ENCODE data around the gene KCTD21. TPM values are rescaled to one million over a fixed set of nuclear protein-coding genes. Genes with fewer than 3 reads are reported as not detected.

Gene KCTD21
- total and polyA plus RNA-seq, 2 donors (not counting 1 experiment from before 2014, with no cell fraction given), result 4.3 to 8.0 TPM

DNA sequence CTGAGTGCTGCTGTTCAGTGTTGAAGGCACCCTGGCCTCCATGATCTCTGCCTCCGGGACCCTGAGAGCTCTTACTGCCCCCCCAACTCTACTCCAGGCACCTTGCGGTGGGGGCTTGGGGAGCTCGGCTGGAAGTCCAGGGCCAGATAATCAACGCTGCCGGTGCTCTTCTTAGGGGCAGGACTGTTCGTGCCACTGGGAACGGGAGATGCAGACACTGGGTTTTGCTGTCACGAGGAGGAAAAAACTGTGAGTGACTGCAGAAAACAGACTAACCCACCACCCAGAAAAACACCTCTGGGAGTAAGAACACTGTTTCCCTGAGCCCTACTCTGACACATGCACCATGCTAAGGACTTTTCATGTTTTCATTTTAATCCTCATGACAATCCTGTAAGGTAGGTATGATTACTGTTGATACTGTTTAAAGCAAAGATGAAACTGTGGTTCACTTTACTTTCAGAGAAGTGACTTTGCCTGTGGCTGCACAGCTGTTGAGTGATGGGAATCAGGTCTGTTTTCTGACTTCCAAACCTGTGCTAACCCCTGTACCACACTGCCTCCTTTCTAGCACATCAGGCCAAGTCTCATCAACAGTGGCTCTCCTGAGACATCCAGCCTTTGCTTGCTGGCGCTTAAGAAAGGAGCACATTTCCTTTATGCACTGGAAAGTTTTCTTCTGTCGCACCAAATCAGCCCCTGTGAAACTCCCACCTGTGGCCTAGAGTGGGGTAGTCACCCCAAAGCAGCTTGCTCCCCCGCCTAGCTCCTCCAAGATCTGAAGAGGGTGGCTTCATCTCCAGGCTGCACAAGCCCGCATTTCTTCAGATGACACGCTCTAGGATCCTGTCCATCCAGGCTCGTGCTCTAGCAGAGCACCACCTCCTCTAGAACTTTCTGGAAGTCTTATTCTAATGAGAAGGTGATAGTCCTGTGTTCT lies 32.1 kb upstream of the KCTD21 start:
- H3K36me3 ChIP-seq (replicated peaks in 1 of 2; ENCODE audit: control extremely low read depth in 1 of 2, control insufficient read depth in 1 of 2, extremely low read depth in 1 of 2, insufficient read depth in 2 of 2, low read length in 1 of 2), result peaks cover 3 to 44% of the 10 kb centered on the region in 2 experiments
- Mint-ChIP-seq H3K9me3 (ENCODE audit: insufficient read depth) (no peaks in the 10 kb centered on the region), H3K27ac (no peak overlapping the region), H3K4me3 (no peak overlapping the region), H3K4me1 (peaks cover 30% of the 10 kb centered on the region), H3K27me3 (no peaks in the 10 kb centered on the region)
- CTCF ChIA-PET, result interaction anchor here (1.3 to 1.9 kb wide), 2 partner anchors 7 to 344 kb away, joined by 3 to 6 read pairs; no protein-coding TSS in a partner anchor
- no peak for TF ChIP-seq EZH2 (IDR thresholded peaks at IDR 0.05; ENCODE audit: borderline replicate concordance, insufficient read depth, low read depth, low read length, poor library complexity, severe bottlenecking)
- TF ChIP-seq, protein P1, sequence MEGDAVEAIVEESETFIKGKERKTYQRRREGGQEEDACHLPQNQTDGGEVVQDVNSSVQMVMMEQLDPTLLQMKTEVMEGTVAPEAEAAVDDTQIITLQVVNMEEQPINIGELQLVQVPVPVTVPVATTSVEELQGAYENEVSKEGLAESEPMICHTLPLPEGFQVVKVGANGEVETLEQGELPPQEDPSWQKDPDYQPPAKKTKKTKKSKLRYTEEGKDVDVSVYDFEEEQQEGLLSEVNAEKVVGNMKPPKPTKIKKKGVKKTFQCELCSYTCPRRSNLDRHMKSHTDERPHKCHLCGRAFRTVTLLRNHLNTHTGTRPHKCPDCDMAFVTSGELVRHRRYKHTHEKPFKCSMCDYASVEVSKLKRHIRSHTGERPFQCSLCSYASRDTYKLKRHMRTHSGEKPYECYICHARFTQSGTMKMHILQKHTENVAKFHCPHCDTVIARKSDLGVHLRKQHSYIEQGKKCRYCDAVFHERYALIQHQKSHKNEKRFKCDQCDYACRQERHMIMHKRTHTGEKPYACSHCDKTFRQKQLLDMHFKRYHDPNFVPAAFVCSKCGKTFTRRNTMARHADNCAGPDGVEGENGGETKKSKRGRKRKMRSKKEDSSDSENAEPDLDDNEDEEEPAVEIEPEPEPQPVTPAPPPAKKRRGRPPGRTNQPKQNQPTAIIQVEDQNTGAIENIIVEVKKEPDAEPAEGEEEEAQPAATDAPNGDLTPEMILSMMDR (IDR thresholded peaks at IDR 0.05), result no peak
- H3K27ac ChIP-seq (ENCODE audit: low read length in 2 of 2), result no peak overlapping the region
- intact Hi-C loops (cut with micrococcal nuclease), result no loop called here
- no peaks in the 10 kb centered on the region for H3K9me3 ChIP-seq (ENCODE audit: control extremely low read depth in 1 of 3, control insufficient read depth in 2 of 3, insufficient read depth in 1 of 3, low read length in 2 of 3)
- no peaks in the 10 kb centered on the region for H3K79me2 ChIP-seq (ENCODE audit: control insufficient read depth, insufficient read depth, low read length)
- H3K9ac ChIP-seq (ENCODE audit: low read length), result no peak overlapping the region
- H2AFZ ChIP-seq (ENCODE audit: insufficient read depth, low read depth, low read length, poor library complexity, severe bottlenecking), result no peak overlapping the region
- peaks cover 27 to 29% of the 10 kb centered on the region in 2 donors for H3K4me1 ChIP-seq (ENCODE audit: control insufficient read depth in 2 of 2, insufficient read depth in 2 of 2, low read length in 2 of 2)
- H3K27me3 ChIP-seq (replicated peaks in 1 of 4; ENCODE audit: control extremely low read depth in 1 of 4, control insufficient read depth in 3 of 4, insufficient read depth in 4 of 4, low read length in 3 of 4), result no peaks in the 10 kb centered on the region
- H4K20me1 ChIP-seq (ENCODE audit: control insufficient read depth, insufficient read depth, low read length, poor library complexity, severe bottlenecking), result no peaks in the 10 kb centered on the region
- ATAC-seq (ENCODE audit: low read depth), result no peak
- no peak overlapping the region for H3K4me2 ChIP-seq (replicated peaks; ENCODE audit: low read depth, low read length, poor library complexity, severe bottlenecking)
- no peak for DNase-seq
- WGBS (ENCODE audit: insufficient coverage), result 94% methylated on average over 11 of the region's 14 CpGs
- POLR2A ChIA-PET, result no interaction called here
- H3K4me3 ChIP-seq (ENCODE audit: control extremely low read depth in 1 of 5, extremely low read depth in 1 of 5, insufficient read depth in 1 of 5, low read depth in 2 of 5, low read length in 4 of 5), result no peak overlapping the region
